ENCODE results near the gene AFAP1. TPM values are rescaled to one million over a fixed set of nuclear protein-coding genes. Genes with fewer than 3 reads are reported as not detected.
A peak's percentile ranks its signal among the peaks of the same experiment; 100 is the strongest.

The AFAP1 gene
- polyA plus RNA-seq, 1 experiment: 61.7 TPM

DNA sequence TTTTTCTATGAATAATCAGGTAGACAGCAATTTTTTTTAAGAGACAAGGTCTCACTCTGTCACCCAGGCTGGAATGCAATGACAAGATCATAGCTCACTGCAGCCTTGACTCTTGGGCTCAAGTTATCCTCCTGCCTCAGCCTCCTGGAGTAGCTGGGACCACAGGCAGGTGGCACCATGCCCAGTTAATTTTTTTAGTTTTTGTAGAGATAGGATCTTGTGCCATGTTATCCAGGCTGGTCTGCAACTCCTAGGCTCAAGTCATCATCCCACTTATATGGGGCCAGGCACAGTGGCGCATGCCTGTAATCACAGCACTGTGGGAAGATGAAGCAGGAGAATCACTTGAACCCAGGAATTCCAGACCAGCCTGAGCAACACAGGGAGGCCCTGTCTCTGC lies 26.8 kb downstream of the AFAP1 start:
- Histone ChIP-seq H3K27me3 (ENCODE audit: control insufficient read depth, insufficient read depth, low read length) (no peaks in the 10 kb centered on the region), H3K4me3 (ENCODE audit: low read depth, low read length) (no peak overlapping the region), H3K27ac (ENCODE audit: low read depth, low read length) (peak overlapping the region; percentile 58), H3K9me3 (ENCODE audit: control insufficient read depth, insufficient read depth, low read length) (no peaks in the 10 kb centered on the region; the same call in 1 of the 2 replicates)
- TF ChIP-seq, protein P1, sequence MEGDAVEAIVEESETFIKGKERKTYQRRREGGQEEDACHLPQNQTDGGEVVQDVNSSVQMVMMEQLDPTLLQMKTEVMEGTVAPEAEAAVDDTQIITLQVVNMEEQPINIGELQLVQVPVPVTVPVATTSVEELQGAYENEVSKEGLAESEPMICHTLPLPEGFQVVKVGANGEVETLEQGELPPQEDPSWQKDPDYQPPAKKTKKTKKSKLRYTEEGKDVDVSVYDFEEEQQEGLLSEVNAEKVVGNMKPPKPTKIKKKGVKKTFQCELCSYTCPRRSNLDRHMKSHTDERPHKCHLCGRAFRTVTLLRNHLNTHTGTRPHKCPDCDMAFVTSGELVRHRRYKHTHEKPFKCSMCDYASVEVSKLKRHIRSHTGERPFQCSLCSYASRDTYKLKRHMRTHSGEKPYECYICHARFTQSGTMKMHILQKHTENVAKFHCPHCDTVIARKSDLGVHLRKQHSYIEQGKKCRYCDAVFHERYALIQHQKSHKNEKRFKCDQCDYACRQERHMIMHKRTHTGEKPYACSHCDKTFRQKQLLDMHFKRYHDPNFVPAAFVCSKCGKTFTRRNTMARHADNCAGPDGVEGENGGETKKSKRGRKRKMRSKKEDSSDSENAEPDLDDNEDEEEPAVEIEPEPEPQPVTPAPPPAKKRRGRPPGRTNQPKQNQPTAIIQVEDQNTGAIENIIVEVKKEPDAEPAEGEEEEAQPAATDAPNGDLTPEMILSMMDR (IDR thresholded peaks at IDR 0.05; ENCODE audit: low read depth, low read length): no peak
- DNase-seq (ENCODE audit: low read depth, low spot score): no peak
- CTCF ChIA-PET: interaction anchor here (0.6 to 1.5 kb wide), 2 partner anchors 56 to 111 kb away, joined by 3 read pairs; no protein-coding TSS in a partner anchor
- POLR2A ChIA-PET: interaction anchor here (0.7 to 0.8 kb wide), 2 partner anchors 8 to 17 kb away, joined by 3 to 4 read pairs; no protein-coding TSS in a partner anchor

DNA sequence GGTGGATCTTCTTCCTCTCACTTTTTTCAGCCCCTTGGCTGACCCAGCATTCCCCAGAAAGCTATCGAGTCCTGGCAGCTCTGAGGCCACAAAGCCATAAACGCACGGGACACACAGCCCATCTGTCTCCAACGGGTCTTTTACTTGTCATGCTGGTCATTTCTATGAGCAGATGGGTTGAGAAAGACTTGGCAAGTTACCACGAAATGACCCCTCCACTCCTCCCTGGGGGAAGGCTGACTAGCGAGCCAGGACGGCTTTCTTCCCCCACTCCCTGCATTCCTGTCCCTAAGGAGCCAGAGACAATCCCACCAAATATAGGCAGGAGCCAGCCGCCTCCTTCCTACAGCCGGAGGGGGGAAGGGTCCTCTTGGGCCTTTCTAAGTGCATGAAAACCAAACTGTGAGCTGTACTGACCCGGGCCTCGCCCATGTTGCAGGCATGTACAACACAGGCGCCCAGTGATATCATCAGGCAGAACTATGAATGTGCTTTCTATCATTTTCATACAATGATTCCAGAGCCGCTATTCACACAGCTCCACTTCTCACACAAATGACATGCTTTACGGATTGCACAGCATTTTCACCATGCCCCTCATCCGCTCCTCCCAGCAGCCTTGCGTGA lies 28.6 kb downstream of the AFAP1 start:
- Histone ChIP-seq H3K9me3 (ENCODE audit: control insufficient read depth, insufficient read depth, low read length) (no peaks in the 10 kb centered on the region; the same call in 1 of the 2 replicates), H3K27me3 (ENCODE audit: control insufficient read depth, insufficient read depth, low read length) (no peaks in the 10 kb centered on the region), H3K4me3 (ENCODE audit: low read depth, low read length) (peak overlapping the region; percentile 34), H3K27ac (ENCODE audit: low read depth, low read length) (peak overlapping the region; percentile 97)
- ChIA-PET POLR2A (interaction anchor here (0.9 to 1.7 kb wide), 4 partner anchors 18 to 100 kb away, joined by 3 to 13 read pairs (median 4); no protein-coding TSS in a partner anchor), CTCF (interaction anchor here (0.7 kb wide), 1 partner anchor 99 kb away, joined by 4 read pairs; no protein-coding TSS in a partner anchor)
- peak; percentile 77 for DNase-seq (ENCODE audit: low read depth, low spot score)
- TF ChIP-seq, protein P1 (IDR thresholded peaks at IDR 0.05; ENCODE audit: low read depth, low read length): no peak

DNA sequence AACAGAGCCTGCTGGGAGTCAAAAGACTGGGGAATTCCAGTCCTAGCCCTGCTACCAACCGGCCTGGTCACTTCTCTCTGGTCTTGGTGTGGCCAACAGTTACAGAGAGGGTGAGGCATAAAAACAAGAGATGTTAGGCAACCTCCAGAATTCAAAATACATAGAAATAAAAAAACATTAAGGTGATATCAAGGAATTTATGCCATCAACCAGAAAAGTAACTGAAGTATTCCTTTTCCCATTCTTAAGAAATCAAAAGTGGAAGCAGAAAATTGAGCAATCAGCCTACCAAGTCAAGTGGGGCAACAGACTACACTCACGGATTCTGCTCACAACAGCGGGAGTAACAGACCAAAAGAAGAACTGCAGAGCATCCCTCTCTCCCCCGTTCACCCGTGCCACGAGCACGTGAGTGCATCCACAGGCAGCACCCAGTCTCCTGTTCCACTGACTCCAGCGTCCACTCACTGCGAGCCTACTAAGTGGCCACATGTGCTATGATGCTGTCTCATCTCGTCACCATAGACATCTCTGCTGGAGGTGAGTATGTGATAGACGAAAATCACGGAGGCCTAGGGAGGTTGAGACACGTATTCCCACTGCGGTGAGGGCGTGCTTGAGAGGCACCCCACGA lies 29.3 kb downstream of the AFAP1 start:
- TF ChIP-seq, protein P1 (IDR thresholded peaks at IDR 0.05; ENCODE audit: low read depth, low read length): no peak
- H3K4me3 ChIP-seq (ENCODE audit: low read depth, low read length): peak overlapping the region; percentile 34
- no peaks in the 10 kb centered on the region for H3K27me3 ChIP-seq (ENCODE audit: control insufficient read depth, insufficient read depth, low read length)
- POLR2A ChIA-PET: interaction anchor here (0.9 to 1.7 kb wide), 5 partner anchors 17 to 99 kb away, joined by 3 to 13 read pairs (median 3); partner anchors contain the start of gene AFAP1
- H3K27ac ChIP-seq (ENCODE audit: low read depth, low read length): peak overlapping the region; percentile 97
- DNase-seq (ENCODE audit: low read depth, low spot score): no peak
- no peaks in the 10 kb centered on the region; the same call in 1 of the 2 replicates for H3K9me3 ChIP-seq (ENCODE audit: control insufficient read depth, insufficient read depth, low read length)
- CTCF ChIA-PET: interaction anchor here (1.9 kb wide), 1 partner anchor 77 kb away, joined by 7 read pairs; no protein-coding TSS in a partner anchor

DNA sequence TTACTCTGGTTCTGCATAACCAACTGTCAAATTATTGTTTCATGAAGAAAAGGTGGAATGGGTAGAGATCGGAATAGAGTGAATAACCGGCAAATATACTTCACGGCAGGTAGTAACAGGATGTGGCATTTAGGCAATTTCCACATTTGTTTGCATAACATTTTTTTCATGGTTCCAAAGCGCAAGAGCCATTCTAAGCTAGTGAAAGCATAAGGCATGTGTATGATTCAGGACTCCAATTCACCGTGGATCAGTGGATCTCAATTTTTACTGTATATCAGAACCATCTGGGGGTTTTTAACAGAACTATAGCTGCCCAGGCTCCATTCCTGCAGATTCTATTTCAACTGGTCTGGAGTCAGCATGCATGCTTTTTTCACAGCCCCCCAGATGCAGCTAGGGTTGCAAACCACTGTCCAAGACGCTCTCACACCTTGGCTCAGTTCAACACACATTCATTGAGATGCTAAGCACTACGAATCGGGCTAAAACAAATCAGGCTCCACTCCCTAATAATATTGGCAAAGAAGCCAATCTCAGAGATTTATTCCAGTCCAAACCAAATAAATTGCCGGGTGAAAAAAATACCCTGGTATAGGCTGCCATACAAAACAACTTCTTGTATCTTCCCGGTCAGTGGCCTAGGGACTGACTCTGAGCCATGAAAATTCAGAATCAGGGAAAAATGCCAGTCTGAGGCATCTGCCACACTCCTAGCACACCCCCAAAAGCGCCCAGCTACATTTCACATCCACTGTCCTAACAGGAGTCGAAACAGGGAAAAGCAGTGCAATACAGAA lies 30.0 kb downstream of the AFAP1 start:
- TF ChIP-seq, protein P1 (IDR thresholded peaks at IDR 0.05; ENCODE audit: low read depth, low read length): no peak
- POLR2A ChIA-PET: interaction anchor here (1.0 to 1.2 kb wide), 3 partner anchors 28 to 103 kb away, joined by 3 read pairs; partner anchors contain the start of gene AFAP1
- CTCF ChIA-PET: interaction anchor here (1.5 to 1.9 kb wide), 3 partner anchors 17 to 78 kb away, joined by 4 to 7 read pairs (median 6); no protein-coding TSS in a partner anchor
- no peaks in the 10 kb centered on the region for H3K27me3 ChIP-seq (ENCODE audit: control insufficient read depth, insufficient read depth, low read length)
- H3K9me3 ChIP-seq (ENCODE audit: control insufficient read depth, insufficient read depth, low read length): no peaks in the 10 kb centered on the region
- peak overlapping the region; percentile 10 for H3K4me3 ChIP-seq (ENCODE audit: low read depth, low read length)
- no peak for DNase-seq (ENCODE audit: low read depth, low spot score)
- H3K27ac ChIP-seq (ENCODE audit: low read depth, low read length): peak overlapping the region; percentile 97

All from AG04450 (cell line).